Measurements from ENCODE around the gene TRIM63.

- TF ChIP-seq ZNF274 (IDR thresholded peaks at IDR 0.05; ENCODE audit: low read depth, low read length) = no peak
- no peak for TF ChIP-seq YY1 (IDR thresholded peaks at IDR 0.05; ENCODE audit: insufficient read depth, insufficient read length)
Measured at GRCh38 chr1:26060832-26061574, 6.4 kb downstream of the TRIM63 start.
